ENCODE results near the gene PTPRZ1. TPM values are rescaled to one million over a fixed set of nuclear protein-coding genes. Genes with fewer than 3 reads are reported as not detected.

Gene PTPRZ1
- polyA plus RNA-seq, 1 of the 3 experiments (the other 2 are of a cell fraction): not detected

DNA sequence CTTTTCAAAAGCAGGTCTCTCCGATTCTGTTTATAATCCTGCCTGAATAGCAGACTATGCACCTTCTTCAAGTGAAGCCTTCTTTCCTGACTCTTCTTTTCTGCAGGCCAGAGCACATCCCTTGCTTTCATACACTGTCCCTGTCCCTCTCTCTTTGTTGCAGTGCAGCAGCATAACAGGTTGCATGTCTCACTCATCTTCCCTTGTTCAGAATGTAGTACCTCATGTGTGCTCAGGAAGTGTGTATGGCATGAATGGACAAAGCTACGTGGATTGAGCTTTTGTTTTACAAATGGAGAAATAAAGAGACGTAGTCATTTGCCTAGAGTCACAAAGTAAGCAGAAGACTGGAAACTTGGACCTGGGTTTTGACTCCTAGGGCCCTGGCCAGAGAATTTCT, 68.0 kb downstream of the PTPRZ1 start:
- Histone ChIP-seq H4K20me1 (ENCODE audit: insufficient read depth) (no peaks in the 10 kb centered on the region), H3K9ac (no peak overlapping the region), H3K9me2 (no peaks in the 10 kb centered on the region), H3K9me3 (no peaks in the 10 kb centered on the region), H3K27ac (ENCODE audit: low read depth in 2 of 2, low read length in 1 of 2) (no peak overlapping the region), H3F3A (replicated peaks; ENCODE audit: insufficient read depth) (no peaks in the 10 kb centered on the region), H3K4me2 (no peak overlapping the region), H3K4me1 (ENCODE audit: control insufficient read depth in 1 of 2, insufficient read depth in 2 of 2, low read depth in 1 of 2, low read length in 1 of 2) (no peaks in the 10 kb centered on the region), H3K4me3 (ENCODE audit: low read depth in 2 of 2, low read length in 1 of 2) (no peak overlapping the region), H3K36me3 (replicated peaks in 1 of 2; ENCODE audit: control insufficient read depth in 1 of 2, insufficient read depth in 2 of 2, low read length in 1 of 2) (no peaks in the 10 kb centered on the region), H3K79me2 (ENCODE audit: insufficient read depth) (no peaks in the 10 kb centered on the region), H3K27me3 (ENCODE audit: insufficient read depth) (peaks cover 13% of the 10 kb centered on the region), H2AFZ (ENCODE audit: low read depth) (no peak overlapping the region)
- POLR2A ChIA-PET: no interaction called here
- CTCF ChIA-PET: interaction anchor here (1.9 kb wide), 1 partner anchor 53 kb away, joined by 5 read pairs; no protein-coding TSS in a partner anchor
- TF ChIP-seq EZH2phosphoT487 (IDR thresholded peaks at IDR 0.05; ENCODE audit: borderline replicate concordance, low read depth): no peak
- TF ChIP-seq POLR2AphosphoS5 (IDR thresholded peaks at IDR 0.05; ENCODE audit: low read depth, low read length): no peak
- TF ChIP-seq, protein P1, sequence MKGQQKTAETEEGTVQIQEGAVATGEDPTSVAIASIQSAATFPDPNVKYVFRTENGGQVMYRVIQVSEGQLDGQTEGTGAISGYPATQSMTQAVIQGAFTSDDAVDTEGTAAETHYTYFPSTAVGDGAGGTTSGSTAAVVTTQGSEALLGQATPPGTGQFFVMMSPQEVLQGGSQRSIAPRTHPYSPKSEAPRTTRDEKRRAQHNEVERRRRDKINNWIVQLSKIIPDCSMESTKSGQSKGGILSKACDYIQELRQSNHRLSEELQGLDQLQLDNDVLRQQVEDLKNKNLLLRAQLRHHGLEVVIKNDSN (IDR thresholded peaks at IDR 0.05; ENCODE audit: borderline replicate concordance, low read depth): no peak
- TF ChIP-seq, protein P2, sequence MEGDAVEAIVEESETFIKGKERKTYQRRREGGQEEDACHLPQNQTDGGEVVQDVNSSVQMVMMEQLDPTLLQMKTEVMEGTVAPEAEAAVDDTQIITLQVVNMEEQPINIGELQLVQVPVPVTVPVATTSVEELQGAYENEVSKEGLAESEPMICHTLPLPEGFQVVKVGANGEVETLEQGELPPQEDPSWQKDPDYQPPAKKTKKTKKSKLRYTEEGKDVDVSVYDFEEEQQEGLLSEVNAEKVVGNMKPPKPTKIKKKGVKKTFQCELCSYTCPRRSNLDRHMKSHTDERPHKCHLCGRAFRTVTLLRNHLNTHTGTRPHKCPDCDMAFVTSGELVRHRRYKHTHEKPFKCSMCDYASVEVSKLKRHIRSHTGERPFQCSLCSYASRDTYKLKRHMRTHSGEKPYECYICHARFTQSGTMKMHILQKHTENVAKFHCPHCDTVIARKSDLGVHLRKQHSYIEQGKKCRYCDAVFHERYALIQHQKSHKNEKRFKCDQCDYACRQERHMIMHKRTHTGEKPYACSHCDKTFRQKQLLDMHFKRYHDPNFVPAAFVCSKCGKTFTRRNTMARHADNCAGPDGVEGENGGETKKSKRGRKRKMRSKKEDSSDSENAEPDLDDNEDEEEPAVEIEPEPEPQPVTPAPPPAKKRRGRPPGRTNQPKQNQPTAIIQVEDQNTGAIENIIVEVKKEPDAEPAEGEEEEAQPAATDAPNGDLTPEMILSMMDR (IDR thresholded peaks at IDR 0.05): no peak
- no peak for TF ChIP-seq MEF2A (IDR thresholded peaks at IDR 0.05; ENCODE audit: borderline replicate concordance, low read depth)
- no peak for TF ChIP-seq GATA2 (CRISPR knock-in tag; IDR thresholded peaks at IDR 0.05)
- TF ChIP-seq EP300 (IDR thresholded peaks at IDR 0.05; ENCODE audit: borderline replicate concordance in 1 of 2, low read depth in 1 of 2, low read length in 1 of 2): no peak
- no peak for TF ChIP-seq TEAD4 (IDR thresholded peaks at IDR 0.05; ENCODE audit: borderline replicate concordance, insufficient read depth)
- TF ChIP-seq GABPA (IDR thresholded peaks at IDR 0.05; ENCODE audit: low read depth): no peak
- no peak for TF ChIP-seq SMC3 (IDR thresholded peaks at IDR 0.05; ENCODE audit: low read depth, low read length)
- TF ChIP-seq TCF12 (IDR thresholded peaks at IDR 0.05): no peak
- TF ChIP-seq, protein P3, sequence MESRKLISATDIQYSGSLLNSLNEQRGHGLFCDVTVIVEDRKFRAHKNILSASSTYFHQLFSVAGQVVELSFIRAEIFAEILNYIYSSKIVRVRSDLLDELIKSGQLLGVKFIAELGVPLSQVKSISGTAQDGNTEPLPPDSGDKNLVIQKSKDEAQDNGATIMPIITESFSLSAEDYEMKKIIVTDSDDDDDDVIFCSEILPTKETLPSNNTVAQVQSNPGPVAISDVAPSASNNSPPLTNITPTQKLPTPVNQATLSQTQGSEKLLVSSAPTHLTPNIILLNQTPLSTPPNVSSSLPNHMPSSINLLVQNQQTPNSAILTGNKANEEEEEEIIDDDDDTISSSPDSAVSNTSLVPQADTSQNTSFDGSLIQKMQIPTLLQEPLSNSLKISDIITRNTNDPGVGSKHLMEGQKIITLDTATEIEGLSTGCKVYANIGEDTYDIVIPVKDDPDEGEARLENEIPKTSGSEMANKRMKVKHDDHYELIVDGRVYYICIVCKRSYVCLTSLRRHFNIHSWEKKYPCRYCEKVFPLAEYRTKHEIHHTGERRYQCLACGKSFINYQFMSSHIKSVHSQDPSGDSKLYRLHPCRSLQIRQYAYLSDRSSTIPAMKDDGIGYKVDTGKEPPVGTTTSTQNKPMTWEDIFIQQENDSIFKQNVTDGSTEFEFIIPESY (IDR thresholded peaks at IDR 0.05; ENCODE audit: borderline replicate concordance, low read depth): no peak
- TF ChIP-seq FOXM1 (IDR thresholded peaks at IDR 0.05; ENCODE audit: low read depth): no peak
- TF ChIP-seq, protein P4, sequence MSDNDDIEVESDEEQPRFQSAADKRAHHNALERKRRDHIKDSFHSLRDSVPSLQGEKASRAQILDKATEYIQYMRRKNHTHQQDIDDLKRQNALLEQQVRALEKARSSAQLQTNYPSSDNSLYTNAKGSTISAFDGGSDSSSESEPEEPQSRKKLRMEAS (IDR thresholded peaks at IDR 0.05; ENCODE audit: low read depth): no peak
- TF ChIP-seq, protein P5, sequence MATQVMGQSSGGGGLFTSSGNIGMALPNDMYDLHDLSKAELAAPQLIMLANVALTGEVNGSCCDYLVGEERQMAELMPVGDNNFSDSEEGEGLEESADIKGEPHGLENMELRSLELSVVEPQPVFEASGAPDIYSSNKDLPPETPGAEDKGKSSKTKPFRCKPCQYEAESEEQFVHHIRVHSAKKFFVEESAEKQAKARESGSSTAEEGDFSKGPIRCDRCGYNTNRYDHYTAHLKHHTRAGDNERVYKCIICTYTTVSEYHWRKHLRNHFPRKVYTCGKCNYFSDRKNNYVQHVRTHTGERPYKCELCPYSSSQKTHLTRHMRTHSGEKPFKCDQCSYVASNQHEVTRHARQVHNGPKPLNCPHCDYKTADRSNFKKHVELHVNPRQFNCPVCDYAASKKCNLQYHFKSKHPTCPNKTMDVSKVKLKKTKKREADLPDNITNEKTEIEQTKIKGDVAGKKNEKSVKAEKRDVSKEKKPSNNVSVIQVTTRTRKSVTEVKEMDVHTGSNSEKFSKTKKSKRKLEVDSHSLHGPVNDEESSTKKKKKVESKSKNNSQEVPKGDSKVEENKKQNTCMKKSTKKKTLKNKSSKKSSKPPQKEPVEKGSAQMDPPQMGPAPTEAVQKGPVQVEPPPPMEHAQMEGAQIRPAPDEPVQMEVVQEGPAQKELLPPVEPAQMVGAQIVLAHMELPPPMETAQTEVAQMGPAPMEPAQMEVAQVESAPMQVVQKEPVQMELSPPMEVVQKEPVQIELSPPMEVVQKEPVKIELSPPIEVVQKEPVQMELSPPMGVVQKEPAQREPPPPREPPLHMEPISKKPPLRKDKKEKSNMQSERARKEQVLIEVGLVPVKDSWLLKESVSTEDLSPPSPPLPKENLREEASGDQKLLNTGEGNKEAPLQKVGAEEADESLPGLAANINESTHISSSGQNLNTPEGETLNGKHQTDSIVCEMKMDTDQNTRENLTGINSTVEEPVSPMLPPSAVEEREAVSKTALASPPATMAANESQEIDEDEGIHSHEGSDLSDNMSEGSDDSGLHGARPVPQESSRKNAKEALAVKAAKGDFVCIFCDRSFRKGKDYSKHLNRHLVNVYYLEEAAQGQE (IDR thresholded peaks at IDR 0.05; ENCODE audit: low read depth, low read length): no peak
- under 1% methylated on average over 3 of the region's 3 CpGs for WGBS (ENCODE audit: low lambda C conversion rate)
- DNase-seq: no peak
